ENCODE results near the gene HERC2.
"Not testable (repeated sequence)": the region's sequence is repeated elsewhere in the genome, so short reads cannot be mapped to it uniquely, and the experiment has no call there.

The HERC2 gene

GRCh38 chr15:28182216-28182615 lies 139.8 kb downstream of the HERC2 start:
- DNase-seq (ENCODE audit: low read depth in 2 of 2) = no peak

GRCh38 chr15:28181366-28181765 lies 140.6 kb downstream of the HERC2 start:
- DNase-seq (ENCODE audit: low read depth in 2 of 2) = no peak

- no peak for DNase-seq (ENCODE audit: low read depth in 2 of 2)
Measured at GRCh38 chr15:28179270-28179669, 142.7 kb downstream of the HERC2 start.

DNA sequence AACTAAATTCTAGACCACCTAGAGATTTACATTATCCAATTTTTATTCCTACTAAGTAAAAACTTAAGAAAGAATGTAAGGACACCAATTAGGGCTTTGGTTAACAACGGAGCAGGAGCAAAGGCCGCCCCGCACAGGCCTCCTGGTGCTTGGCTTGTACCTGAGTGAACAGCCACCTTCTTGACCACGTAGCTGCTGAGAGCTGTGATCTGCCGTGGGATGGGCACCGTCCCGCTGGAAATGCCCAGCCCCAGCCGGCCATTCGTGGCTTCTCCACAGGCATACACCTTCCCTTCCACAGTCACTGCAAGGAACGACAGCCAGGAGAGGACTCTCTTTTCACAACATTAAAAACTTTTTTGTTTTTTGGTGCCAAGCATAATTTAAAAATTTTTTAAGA lies 143.3 kb downstream of the HERC2 start:
- no peak for DNase-seq (ENCODE audit: low read depth in 2 of 2)

- DNase-seq (ENCODE audit: low read depth in 2 of 2) = no peak
Measured at GRCh38 chr15:28178290-28178689, 143.7 kb downstream of the HERC2 start.

DNA sequence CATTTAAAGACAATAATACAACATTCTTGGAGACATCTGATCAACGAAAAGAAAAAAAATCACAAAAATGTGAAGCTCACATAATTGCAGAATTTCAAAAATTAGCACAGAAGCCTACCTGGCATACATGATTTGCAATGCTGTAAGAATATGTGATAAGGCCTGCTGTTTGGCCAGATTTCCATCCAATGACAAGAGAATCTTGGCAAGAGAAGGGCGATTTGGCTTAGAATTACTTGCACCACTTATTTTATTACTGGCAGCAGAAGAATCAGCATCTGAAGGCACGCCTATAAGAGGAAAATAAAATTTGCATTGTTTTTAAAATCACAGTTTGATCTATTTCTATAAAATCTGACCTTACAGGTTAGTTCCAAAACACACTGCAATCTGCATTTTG lies 152.6 kb downstream of the HERC2 start:
- DNase-seq (ENCODE audit: low read depth in 2 of 2) = no peak

GRCh38 chr15:28168405-28169121 lies 153.4 kb downstream of the HERC2 start:
- DNase-seq (ENCODE audit: low read depth in 2 of 2) = not testable (repeated sequence)

- no peak for DNase-seq (ENCODE audit: low read depth in 2 of 2)
Measured at GRCh38 chr15:28167042-28167441, 154.9 kb downstream of the HERC2 start.

DNA sequence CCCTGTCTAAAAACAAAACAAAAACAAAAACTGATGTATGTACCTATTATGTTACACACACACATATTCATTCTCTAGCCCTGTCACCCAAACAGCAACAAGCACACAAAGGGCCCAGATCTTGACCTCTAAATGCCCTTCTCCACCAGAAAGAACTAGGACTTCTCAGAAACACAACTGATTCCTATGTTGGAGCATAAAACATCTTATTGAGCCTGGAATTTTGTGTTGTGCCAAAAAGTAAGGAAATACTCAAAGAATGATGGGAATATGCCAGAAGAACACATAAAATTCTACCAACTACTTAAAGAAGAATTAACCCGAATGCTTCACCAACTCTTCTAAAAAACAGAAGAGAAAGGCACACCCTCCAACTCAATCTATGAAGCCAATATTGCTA lies 156.2 kb downstream of the HERC2 start:
- no peak for DNase-seq (ENCODE audit: low read depth in 2 of 2)

- no peak for DNase-seq (ENCODE audit: low read depth in 2 of 2)
Measured at GRCh38 chr15:28164876-28165275, 157.1 kb downstream of the HERC2 start.

GRCh38 chr15:28154283-28154682 lies 167.7 kb downstream of the HERC2 start:
- DNase-seq (ENCODE audit: low read depth in 2 of 2) = no peak

DNA sequence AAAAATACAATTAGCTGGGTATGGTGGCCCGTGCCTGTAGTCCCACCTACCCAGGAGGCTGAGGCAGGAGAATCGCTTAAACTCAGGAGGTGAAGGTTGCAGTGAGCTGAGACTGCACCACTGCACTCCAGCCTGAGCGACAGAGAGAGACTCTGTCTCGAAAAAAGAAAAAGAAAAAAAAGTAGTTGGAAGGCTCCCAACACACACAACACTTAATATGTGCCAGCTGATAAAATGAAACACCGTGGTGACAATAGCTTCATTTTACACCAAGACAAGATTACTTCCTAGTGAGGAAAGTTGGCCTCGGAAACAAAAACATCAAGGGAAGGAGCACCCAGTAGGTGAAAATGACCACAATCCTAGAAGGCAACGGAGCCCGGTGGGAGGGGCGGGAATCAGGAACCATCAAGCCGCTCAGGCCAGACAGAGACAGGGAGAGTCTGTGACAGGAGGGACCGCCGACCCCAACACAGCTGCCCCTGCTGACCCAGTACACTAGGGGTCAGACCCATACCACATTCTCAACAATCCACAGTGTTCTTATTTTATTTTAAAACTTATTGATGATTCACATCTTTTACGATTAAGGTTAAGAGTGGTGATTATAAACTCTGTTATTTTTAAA lies 168.4 kb downstream of the HERC2 start:
- no peak for DNase-seq (ENCODE audit: low read depth in 2 of 2)

- DNase-seq (ENCODE audit: low read depth in 2 of 2) = not testable (repeated sequence)
Measured at GRCh38 chr15:28152538-28152923, 169.4 kb downstream of the HERC2 start.

DNA sequence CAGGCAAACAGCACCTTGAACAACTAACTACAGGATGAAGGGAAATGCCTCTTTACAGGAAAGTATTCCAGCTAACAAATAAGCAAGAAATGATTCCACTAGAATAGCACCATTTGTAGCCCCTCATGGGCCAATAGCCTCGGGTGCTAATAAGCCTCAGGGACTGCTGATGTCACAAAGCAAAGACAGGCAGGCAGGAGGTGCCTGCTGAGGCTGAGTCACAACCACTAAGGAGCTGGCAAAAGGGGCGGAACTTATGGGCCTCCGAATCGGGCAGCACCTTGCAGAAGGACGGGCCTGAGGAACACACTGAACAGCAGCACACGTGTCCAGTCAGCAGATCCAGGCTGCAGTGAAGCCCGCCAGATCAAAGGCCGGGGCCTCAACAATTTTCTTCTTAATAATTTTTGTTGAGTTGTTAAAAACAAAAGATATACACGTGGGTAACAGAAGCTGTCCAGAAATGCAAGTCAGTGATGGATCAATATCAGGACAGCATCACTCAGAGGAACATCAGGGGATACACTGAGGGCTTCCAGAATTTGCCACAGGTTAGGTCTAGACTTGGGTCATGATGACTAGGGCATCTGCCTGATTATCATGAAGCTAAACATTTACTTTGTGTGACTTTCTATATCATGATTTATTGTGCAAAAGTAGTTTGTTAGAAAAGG lies 170.0 kb downstream of the HERC2 start:
- DNase-seq (ENCODE audit: low read depth in 2 of 2) = not testable (repeated sequence)

DNA sequence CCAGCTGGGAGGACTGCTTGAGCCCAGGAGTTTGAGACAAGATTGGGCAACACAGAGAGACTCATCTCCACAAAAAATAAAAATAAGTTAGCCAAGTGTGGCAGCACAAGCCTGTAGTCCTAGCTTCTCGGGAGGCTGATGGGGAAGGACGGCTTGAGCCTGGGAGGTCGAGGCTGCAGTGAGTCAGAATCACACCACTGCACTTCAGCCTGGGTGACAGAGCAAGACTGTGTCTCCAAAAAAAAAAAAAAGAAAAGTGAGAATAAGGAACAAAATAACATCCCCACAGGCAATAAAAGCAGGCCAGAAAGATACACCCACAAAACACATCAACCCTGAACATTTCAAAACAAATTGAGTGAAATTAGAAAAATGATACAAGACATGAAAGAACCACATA lies 174.2 kb downstream of the HERC2 start:
- no peak for DNase-seq (ENCODE audit: low read depth in 2 of 2)

- DNase-seq (ENCODE audit: low read depth in 2 of 2) = not testable (repeated sequence)
Measured at GRCh38 chr15:28145419-28145818, 176.6 kb downstream of the HERC2 start.

DNA sequence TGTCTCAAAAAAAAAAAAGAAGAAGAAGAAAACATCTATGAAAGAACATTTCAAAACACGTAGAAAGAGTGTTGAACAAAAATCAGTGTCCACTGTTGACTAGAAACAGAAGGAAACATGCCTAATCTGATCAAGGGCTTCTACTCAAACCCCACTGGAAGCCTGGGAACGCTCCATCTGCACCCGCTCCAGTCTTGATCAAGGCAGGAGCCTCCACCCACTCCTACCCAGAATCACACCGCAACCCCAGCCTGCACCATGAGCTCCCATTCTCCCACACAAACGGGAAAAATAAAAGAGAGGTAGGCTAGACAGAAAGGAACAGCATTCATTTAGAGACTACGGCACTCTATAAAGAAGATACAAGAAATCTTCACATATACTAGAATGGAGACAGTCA lies 181.9 kb downstream of the HERC2 start:
- DNase-seq (ENCODE audit: low read depth in 2 of 2) = no peak

DNA sequence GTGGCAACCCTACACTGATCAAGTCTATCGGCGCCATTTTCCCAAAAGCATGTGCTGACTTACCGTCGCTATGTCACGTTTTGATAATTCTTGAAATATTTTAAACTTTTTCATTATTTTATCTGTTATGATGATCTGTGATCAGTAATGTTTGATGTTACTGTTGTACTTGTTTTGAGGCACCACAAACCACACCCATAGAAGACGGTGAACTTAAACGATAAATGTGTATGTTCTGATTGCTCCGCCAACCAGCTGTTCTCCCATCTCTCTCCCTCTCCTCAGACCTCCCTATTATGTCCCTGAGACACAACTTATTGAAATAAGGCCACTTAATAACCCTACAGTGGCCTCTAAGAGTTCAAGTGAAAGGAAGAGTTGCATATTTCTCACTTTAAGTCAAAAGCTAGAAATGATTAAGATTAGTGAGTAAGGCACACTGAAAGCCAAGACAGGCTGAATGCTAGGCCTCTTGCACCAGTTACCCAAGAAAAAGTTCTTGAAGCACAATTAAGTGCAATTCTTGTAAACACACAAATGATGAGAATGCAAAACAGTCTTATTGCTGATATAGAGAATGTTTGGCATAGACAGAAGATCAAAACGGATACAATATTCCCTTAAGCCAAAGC lies 184.5 kb downstream of the HERC2 start:
- DNase-seq (ENCODE audit: low read depth in 2 of 2) = not testable (repeated sequence)

DNA sequence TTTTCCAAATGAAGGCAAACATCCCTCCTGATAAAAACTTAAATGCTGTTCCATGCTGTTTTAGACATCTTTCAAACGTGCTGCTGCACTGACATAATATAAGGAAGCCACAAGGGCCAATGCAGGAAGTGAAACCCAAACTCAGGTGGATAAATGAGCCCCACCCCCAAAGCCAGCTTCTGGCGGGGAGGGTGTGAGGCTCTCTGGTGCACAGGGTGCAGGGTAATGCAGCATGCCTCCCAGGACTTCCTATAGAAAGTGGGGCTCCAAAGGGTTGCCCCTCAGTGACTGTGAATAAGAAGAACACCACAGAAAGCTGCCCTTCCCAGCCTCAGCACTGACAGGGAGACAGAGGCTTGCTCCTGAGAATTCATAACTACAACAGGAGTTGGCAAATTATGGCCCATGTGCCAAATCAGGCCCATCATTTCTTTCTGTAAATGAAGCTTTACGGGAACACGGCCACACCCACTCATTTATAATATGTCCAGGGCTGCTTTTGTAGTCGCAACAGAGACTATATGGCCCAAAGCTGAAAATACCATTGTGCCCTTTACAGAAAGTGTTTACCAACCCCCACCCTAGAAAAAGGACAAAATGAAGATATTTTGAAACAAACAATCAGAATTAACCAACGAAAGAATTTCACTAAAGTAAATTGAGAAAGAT lies 185.6 kb downstream of the HERC2 start:
- DNase-seq (ENCODE audit: low read depth in 2 of 2) = not testable (repeated sequence)

DNA sequence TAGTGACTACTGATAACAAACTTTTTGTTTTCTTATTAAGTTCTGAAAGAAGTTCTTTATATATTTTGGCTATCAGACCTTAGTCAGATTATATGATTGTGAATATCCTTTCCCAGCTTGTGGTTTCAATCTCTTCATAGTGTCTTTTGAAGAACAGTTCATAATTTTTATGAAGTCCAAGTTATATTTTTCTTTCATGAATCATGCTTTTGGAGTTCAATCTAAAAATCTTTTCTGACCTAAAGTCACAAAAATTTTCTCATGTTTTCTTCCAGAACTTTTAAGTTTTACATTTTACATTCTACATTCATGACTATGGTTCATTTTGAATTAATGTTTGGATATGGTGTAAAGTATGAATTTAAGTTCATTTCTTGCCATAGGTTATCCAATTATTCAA lies 188.7 kb downstream of the HERC2 start:
- no peak for DNase-seq (ENCODE audit: low read depth in 2 of 2)

DNA sequence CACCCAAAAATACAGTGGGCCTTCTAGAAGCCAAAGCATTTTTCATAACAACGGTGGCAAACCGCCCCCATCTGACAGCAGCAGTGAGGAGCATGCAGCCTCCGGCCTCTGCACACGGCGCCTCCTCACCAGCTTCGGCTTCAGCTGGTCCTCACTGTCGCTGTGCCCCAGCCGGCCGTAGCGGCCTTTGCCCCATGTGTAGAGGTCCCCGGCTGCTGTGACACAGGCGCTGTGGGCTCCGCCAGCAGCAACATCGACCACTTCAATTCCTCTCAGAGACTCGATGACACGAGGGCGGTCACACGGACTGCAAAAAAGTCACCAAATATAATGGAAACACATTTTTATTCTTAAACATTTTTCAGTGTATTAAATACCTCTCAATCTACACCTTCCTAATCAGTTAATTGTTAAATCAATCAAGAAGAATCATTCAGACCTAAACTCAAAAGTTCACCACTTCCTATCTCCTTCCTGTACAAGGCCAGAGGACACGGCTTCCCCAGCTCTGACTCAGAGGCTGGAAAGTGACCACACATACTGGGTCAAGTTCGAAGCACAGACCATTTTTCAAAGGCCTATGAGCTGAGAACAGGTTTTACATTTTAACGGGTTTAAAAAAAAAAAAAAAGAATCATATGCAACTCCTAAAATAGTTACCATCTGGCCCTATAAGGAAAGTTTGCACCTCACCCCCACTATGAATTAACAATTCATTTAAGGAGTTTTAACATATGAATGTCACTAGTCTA lies 189.3 kb downstream of the HERC2 start:
- DNase-seq (ENCODE audit: low read depth in 2 of 2) = no peak
